Stimulated activated naive CD4-positive, alpha-beta T cell treated with Interleukin-2 at 50 U/mL for 16 hours (primary cell): Measurements from ENCODE around the gene FOXP3.

Experiments
- DNase-seq: peaks from one replicate; lab custom pipeline; 2025; lab: John Stamatoyannopoulos, UW

The FOXP3 gene

DNA sequence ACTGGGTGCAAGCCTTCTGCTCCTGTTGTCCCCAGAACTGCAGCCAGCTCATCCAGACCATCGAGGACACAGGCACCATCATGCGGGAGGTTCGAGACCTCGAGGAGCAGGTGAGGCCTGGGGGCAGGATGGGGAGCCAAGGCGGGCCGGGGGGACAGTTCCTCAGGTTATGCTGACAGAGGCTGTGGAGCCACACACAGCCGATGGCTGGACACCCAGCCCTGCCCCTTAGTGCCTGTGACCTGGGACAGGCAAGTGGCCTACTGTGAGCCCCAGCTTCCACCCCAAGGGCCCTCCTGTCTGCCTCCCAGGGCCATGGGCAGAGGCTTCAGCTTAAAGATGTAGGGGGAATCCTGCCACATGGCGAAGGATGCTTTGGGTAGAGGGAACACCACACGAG is 14.9 kb downstream of the FOXP3 start:
- DNase-seq, result no peak

DNA sequence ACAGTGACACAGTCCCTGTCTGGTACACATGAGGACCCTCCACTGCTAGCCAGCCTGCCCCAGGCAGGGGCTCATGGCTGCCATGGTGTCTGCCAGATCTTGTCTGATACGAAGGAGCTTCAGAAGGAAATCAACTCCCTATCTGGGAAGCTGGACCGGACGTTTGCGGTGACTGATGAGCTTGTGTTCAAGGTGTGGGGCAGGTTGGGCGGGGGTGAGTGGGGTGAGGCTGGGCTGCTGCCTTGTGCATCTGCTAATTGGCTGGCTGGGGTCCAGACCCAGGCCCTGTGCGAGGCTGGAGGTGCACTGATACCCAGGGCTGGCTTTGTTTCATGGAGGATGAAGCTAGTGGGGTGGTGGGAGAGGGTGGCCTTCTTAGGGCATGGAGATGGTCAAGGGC is 15.4 kb downstream of the FOXP3 start:
- DNase-seq, result no peak

DNA sequence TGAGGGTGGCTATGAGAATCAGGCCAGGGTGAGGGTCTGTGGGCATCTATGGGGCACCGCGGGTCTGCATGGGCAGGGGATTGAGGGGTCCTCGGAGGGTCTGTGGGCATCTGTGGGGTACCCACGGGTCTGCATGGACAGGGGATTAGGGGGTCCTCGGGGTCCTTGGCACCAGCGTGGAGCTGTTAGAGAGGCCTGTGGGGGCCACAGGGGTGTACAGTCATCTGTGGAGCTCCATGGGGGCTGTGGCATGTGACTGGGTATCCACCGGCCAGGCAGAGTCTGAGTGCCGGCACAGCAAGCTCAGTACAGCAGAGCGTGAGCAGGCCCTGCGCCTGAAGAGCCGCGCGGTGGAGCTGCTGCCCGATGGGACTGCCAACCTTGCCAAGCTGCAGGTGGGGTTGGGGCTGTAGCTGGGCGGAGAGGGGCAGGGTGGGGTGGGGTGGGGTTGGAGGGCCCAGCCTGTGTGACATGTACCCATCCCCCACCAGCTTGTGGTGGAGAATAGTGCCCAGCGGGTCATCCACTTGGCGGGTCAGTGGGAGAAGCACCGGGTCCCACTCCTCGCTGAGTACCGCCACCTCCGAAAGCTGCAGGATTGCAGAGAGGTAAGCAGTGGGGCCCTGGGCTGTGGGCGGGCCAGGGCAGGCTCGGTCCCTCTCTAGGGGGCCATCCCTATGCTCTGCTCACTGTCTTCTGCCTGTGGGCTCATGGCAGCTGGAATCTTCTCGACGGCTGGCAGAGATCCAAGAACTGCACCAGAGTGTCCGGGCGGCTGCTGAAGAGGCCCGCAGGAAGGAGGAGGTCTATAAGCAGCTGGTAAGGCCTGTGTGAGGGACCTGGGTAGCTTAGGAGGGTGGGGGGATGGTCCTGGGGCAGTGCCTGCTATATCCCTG is 16.3 kb downstream of the FOXP3 start:
- no peak for DNase-seq

DNA sequence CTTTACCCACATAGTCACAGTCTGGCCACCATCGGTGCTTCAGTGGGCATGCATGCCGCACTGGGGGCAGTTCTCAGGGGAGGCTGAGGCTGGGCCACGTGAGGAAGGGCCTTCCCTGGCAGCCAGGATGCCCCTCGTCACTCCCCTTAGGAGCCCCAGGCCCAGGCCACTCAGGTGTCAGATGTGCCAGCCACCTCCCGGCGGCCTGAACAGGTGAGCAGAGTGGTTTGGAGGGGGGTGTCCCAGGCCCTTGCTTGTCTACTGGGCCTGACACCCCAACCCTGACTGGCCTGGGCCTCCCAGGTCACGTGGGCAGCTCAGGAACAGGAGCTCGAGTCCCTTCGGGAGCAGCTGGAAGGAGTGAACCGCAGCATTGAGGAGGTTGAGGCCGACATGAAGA is 17.2 kb downstream of the FOXP3 start:
- no peak for DNase-seq

DNA sequence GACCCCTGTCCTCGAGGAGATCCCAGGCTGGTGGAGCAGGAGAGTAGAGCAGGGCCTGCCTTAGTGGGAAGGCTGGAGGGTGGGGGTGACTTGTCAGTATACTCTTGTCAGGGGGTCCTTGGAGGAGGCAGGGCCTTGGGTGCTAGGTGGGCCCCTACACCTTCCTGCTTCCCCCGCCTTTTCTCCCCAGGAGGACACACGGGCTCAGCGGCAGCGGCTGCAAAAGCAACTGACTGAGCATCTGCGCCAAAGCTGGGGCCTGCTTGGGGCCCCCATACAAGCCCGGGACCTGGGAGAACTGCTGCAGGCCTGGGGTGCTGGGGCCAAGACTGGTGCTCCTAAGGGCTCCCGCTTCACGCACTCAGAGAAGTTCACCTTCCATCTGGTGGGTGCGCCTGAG is 18.0 kb downstream of the FOXP3 start:
- DNase-seq, result no peak

DNA sequence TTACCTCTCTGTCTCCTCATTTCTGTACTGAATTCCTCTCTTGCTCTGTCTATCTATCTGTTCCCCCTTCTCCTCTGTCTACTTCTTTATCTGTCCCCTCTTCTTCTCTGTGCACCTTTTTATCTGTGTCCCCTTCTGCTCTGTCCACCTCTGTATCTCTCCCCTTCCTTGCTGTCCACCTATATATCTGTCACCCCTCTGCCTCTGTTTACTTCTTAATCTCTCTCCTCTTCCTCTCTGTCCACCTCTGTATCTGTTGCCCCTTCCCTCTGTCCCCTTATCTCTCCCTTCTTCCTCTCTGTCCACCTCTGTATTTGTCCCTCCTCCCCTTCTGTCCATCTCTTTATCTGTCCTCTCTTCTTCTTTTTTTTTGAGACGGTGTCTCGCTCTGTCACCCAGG is 20.3 kb downstream of the FOXP3 start:
- DNase-seq, result no peak

DNA sequence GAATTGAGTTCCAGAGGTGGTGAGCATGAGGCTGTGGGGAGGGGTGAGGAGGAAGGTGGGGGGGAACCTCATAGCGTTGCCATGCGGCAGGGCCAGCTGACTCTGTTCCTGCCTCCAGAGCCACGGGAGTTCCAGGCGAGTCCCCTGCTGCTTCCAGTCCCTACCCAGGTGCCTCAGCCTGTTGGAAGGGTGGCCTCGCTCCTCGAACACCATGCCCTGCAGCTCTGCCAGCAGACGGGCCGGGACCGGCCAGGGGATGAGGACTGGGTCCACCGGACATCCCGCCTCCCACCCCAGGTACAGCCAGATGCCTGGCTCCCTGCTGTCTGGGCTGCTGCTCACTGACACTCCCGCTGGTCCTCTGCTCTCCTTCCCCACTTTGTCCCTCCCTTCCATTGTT is 21.3 kb downstream of the FOXP3 start:
- DNase-seq, result no peak

DNA sequence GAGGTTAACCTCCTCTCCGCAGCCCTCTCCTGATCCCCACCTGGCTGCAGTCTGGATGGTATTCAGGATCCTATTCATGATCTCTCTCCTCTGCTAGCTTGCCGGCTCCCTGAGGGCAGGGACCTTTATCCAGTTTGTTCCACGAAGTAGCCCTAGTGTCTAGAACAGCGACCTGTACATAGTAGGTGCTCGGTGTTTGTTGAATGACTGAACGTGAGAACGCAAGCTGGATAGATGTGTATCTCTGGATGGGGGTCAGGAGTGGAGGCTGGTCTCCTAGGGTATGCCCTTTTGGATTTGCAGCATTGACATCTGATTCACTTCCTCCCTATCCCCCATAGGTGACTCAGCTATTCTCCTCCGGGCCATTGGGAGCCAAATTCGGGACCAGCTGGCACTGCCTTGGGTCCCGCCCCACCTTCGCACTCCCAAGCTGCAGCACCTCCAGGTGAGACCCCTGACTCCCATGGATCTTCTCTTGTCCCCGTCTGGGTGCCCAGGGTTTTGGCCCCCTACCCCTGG is 21.9 kb downstream of the FOXP3 start:
- no peak for DNase-seq

DNA sequence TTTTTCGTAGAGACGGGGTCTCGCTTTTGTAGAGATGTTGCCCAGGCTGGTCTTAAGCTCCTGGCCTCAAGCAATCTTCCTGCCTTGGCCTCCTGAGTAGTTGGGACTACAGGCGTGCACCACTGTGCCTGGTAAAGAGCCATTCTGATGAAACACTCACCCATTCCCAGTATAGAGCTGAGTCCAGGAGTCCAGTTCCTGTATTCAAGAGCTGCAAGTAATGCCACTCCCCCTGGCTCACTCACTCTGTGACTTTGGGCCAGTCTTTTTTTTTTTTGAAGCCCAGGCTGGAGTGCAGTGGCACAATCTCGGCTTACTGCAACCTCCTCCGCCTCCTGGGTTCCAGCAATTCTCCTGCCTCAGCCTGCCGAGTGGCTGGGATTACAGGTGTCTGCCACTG is 25.8 kb downstream of the FOXP3 start:
- no peak for DNase-seq

DNA sequence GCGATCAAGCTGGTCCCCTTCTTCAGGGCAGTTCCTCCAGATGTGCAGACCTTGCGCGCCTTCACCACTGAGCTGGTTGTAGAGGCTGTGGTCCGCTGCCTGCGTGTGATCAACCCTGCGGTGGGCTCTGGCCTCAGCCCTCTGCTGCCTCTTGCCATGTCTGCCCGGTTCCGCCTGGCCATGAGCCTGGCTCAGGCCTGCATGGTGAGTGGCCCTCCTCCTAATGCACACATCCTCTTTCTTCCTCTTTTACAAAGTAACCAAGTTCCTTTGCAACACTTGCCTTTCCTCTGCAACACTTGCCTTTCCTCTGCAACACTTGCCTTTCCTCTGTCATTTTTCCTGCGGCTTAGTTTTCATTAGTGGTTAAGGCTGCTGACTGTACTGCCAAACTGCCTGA is 27.4 kb downstream of the FOXP3 start:
- no peak for DNase-seq

DNA sequence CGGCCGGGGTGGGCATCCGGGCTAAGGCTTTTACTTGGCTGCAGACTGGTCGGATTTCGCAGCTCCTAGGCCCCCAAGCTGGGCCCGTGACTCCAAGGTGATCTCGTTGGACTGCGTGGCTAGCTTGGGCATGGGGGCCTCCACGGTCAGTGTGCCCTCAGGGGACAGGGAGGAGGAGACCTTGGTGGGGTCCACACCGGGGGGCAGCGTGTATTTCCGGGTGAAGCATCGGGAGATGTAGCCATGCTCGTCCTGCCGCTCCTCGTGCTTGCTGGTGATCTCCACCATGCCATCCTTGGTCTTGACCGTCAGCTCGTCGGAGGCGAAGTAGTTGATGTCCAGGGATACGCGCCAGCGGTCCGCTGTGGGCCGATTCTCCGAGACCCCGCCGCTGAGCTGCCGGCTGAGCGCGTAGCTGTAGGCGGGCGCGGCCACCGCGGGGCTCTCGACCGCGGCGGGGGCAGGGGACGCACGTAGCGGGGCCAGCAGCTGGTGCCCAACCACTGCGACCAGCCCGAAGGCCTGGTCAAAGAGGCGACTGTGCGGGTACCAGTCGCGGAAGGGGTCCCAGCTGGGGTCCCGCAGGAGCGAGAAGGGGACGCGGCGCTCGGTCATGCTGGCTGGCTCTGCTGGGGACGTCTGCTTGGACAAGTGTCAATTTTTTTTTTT is 30.5 kb downstream of the FOXP3 start:
- DNase-seq, result no peak

DNA sequence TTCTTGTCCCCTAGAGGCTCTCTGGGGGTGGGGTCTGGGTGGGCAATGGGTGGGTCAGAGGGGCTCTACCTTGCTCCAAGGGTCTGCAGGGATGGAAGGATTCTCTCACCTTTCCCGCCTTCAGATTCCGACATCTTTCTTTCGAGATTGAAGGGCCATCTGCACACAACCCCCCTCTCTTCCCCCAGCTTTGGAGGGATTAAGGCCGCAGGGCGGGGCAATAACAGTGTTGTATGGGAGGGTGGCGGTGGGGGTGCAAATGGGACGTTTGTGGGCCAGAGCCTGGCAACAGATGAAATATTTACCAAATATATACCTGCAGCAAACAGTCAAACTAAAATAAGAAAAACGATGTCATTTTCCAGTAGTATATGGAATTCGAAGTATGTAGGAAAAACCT is 31.3 kb downstream of the FOXP3 start, which contains the start of gene CACNA1F:
Gene CACNA1F, minus strand, starts transcription at position 165 of the 400 bp plus-strand sequence. Its CDS starts 31 bp downstream, at position 134.
- DNase-seq, result no peak

DNA sequence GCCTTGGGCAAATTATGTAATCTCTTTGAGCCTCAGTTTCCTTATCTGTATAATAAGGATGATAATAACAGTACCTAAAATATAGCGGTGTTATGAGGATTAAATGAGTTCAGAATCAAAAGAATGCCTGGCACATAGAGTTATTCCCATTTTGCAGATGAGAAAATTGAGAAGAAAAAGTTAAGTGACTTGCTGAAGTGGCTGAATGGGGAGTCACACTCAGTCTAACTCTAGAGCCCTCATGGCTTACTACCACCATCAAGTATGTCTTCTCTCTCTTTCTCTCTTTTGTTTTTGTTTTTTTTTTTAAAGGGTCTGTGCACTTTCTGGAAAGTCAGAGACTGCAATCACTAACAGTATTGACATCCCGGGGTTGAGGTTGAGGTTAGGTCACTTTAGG is 32.0 kb downstream of the FOXP3 start:
- no peak for DNase-seq

DNA sequence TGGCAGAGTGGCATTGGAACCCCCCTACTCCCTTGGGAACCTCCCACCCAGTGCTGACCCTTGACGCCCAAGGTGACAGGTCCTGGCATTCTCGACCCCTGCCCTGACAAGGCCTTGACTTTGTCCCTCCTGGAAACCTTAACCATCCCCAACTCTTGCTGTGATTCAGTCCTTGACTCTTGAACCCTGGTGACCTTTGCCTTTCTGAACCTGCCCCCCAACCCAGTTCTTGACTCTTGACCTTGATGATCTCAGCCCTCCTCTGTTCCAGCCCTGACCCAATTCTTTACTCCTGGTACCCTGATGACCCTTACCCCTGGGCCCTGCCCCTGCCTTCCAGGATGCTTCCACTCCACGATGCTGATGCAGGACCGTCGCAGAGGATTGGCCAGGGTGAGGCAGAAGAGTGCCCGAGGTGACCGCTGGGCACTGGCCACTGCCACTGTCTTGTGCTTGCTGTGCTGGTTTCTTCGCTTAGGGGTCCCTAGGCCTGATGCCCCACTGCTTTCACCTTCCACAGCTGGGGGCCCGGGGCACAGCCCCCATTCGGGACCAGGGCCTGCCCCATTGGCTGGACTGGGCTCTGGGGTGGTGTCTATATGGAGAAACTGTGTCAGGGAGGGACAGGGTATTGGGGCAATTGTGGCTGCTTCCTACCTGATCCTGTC is 33.0 kb downstream of the FOXP3 start:
- DNase-seq, result no peak

DNA sequence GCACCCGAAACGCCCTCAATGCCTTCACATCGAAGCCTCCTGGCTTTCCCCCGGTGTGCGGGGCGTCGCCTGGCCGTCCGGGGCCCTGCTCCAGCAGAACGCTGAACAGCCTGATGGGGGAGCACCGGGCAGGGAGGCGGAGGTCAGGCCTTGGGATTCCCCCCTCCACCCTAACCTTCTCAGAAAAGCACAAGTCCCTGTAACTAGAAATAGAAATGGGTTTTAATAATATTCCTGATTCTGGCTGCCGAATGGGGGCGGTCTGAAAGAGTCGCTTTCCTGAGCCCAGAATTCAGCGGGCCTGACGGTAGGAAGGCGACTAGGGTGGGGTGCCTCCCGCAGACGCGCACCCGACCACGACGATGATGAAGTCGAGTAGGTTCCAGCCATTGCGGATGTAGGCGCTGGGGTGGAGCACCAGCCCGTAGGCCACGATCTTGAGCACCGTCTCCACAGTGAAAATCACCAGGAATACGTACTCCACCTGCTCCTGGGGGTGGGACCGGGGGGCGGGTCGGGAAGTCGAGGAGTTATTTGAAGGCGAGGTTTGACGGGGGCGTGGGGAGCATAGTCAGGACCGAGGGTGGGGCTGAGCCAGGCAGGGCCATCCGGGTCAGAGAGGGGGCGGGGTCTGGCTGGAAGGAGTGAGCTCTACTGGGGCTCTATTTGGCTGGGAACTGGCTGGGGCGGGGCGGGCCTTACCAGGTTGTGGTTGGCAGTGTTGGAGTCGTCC is 33.8 kb downstream of the FOXP3 start:
- peak; percentile 52 for DNase-seq

DNA sequence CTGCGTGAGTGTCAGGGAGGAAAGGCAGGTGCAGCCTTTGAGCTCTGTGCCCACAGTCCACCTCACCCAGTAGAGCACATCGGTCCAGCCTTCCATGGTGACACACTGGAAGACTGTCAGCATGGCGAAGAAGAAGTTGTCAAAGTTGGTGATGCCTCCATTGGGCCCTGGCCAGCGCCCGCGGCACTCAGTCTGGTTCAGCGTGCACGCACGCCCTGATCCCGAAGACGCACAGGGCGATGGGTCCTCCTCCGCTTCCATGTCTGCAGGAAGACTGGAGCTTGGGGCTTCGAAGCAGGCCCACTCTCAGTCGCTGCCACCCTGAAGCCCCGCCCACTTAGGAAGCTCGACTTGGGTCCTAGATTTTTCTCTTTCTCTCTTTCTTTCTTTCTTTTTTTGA is 36.3 kb downstream of the FOXP3 start:
- no peak for DNase-seq

DNA sequence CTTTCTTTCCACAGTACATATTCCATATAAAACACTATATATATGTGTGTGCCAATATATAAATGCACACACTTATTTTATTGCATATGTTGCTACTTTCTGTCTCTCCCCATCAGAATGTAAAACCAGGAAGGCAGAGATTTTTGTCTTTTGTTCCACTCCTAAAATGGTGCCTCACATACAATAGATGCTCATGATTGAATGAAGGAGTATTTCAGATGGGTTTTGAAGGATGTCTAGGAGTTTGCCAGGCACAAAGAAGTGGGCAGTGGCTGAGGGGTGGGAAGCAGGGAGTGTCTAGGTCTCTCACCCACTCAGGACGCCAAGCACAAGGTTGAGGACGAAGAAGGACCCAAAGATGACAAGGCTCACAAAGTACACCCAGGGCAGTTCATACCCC is 36.8 kb downstream of the FOXP3 start:
- DNase-seq, result no peak

DNA sequence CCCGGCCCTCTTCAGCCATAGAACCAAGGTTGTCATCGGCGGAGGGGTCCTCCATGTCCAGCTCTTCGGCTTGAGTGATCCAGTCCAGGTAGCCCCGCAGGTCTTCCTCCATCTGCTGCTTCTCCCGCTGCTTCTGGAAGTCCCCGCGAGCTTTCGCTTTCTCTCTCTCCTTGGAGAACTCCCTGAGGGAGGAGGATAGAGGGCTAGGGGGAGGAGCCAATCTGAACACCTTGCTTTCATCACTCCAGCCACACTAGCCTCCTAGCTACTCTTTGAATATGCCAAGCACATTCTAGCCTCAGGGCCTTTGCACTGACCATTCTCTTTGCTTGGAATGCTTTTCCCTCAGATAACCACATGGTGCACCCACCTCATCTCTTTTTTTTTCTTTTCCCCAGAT is 37.6 kb downstream of the FOXP3 start:
- DNase-seq, result no peak

DNA sequence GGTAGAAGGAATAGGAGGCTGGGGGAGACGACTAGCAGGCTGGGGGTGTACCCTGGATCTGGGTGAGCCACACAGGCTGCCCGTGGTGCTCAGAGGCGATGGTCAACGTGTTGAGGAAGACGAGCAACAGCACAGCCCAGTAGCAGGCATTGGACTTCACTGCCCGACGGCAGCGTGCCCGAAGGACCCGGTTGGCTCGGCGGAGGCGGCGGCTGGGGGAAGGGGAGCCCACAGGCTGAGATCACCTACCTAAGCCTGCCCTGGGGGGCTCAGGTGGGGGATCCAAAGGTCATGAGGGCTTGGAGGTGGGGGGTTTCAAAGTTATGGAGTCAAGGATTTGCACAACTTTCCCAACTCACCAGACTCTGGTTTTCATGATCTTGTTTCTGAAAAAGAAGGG is 38.7 kb downstream of the FOXP3 start:
- no peak for DNase-seq

DNA sequence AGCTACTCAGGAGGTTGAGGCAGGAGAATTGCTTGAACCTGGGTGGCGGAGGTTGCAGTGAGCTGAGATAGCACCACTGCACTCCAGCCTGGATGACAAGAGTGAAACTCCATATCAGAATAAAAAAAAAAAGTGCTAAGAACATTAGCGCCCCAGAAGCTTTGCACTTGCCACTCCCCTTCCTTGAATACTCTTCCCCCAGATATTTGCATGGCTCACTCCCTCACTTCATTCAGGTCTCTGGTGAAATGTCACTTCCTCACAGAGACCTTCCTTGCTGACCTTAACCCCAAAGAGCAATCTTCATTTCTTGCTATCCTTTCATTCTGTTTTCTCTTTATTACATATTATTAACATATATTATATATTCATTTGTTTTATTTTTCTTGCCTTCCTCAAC is 42.6 kb downstream of the FOXP3 start:
- DNase-seq, result no peak

DNA sequence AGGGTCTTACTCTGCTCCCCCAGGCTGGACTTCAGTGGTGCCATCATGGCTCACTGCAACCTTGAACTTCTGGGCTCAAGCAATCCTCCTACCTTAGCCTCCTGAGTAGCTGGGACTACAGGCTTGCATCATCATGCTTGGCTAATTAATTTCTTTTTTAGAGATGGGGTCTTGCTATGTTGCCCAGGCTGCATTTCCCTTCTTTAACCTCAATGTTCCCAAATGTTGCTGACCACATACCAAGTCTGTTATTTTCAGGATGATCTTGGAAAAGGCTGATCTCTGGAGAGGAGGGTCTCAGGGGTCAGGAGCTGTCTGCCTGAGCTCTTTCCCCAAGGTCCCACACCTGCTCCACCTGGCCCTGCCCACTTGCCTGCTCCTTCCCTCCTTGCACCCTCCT is 44.4 kb downstream of the FOXP3 start:
- DNase-seq, result no peak

DNA sequence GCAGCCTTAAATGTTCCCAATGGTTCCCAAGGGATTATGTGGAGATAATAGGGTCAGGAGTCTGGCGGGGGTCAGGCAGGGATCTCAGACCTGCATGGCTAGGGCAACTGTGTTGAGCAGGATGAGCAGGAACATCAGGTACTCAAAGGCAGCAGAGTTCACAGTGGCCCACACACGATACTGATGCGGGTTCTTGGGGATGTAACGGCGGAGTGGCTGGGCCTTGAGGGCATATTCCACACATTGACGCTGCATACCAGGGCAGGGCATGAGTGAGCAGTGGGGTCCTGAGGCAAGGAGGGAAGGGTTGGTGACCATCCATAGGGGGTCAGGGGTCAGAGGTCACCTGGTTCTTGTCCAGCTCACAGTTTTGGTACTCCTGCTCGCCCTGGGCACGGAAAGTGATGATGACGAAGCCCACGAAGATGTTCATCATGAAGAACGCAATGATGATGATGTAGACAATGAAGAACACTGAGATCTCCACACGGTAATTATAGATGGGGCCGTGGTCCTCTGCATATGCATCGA is 49.4 kb downstream of the FOXP3 start:
- DNase-seq, result no peak
